ENCODE data around the gene TMEM121.

TMEM121 gene

GRCh38 chr14:105497671-105498429 lies 28.5 kb upstream of the TMEM121 start:
- DNase-seq (ENCODE audit: extremely low read depth in 1 of 2, low read depth in 1 of 2): no peak

GRCh38 chr14:105498430-105499255 lies 27.7 kb upstream of the TMEM121 start:
- no peak for DNase-seq (ENCODE audit: extremely low read depth in 1 of 2, low read depth in 1 of 2)

GRCh38 chr14:105499256-105500035 lies 26.9 kb upstream of the TMEM121 start:
- DNase-seq (ENCODE audit: extremely low read depth in 1 of 2, low read depth in 1 of 2): no peak

- no peak for DNase-seq (ENCODE audit: extremely low read depth in 1 of 2, low read depth in 1 of 2)
Measured at GRCh38 chr14:105500036-105500725, 26.2 kb upstream of the TMEM121 start.

- DNase-seq (ENCODE audit: extremely low read depth in 1 of 2, low read depth in 1 of 2): no peak
Measured at GRCh38 chr14:105500726-105501101, 25.7 kb upstream of the TMEM121 start.

GRCh38 chr14:105501504-105502291 lies 24.7 kb upstream of the TMEM121 start:
- no peak for DNase-seq (ENCODE audit: extremely low read depth in 1 of 2, low read depth in 1 of 2)

- no peak for DNase-seq (ENCODE audit: extremely low read depth in 1 of 2, low read depth in 1 of 2)
Measured at GRCh38 chr14:105502446-105503295, 23.7 kb upstream of the TMEM121 start.

- no peak for DNase-seq (ENCODE audit: extremely low read depth in 1 of 2, low read depth in 1 of 2)
Measured at GRCh38 chr14:105503296-105503640, 23.1 kb upstream of the TMEM121 start.

- no peak for DNase-seq (ENCODE audit: extremely low read depth in 1 of 2, low read depth in 1 of 2)
Measured at GRCh38 chr14:105503935-105504692, 22.3 kb upstream of the TMEM121 start.

- DNase-seq (ENCODE audit: extremely low read depth in 1 of 2, low read depth in 1 of 2): no peak
Measured at GRCh38 chr14:105505101-105505500, 21.3 kb upstream of the TMEM121 start.

- no peak for DNase-seq (ENCODE audit: extremely low read depth in 1 of 2, low read depth in 1 of 2)
Measured at GRCh38 chr14:105507247-105507646, 19.1 kb upstream of the TMEM121 start.

GRCh38 chr14:105508069-105508468 lies 18.3 kb upstream of the TMEM121 start:
- DNase-seq (ENCODE audit: extremely low read depth in 1 of 2, low read depth in 1 of 2): no peak

- no peak for DNase-seq (ENCODE audit: extremely low read depth in 1 of 2, low read depth in 1 of 2)
Measured at GRCh38 chr14:105508601-105509000, 17.8 kb upstream of the TMEM121 start.

- no peak for DNase-seq (ENCODE audit: extremely low read depth in 1 of 2, low read depth in 1 of 2)
Measured at GRCh38 chr14:105517096-105517495, 9.3 kb upstream of the TMEM121 start.

- DNase-seq (ENCODE audit: extremely low read depth in 1 of 2, low read depth in 1 of 2): no peak
Measured at GRCh38 chr14:105519946-105520698, 6.3 kb upstream of the TMEM121 start.

- no peak for DNase-seq (ENCODE audit: extremely low read depth in 1 of 2, low read depth in 1 of 2)
Measured at GRCh38 chr14:105525326-105525725, 1.1 kb upstream of the TMEM121 start.

- no peak for DNase-seq (ENCODE audit: extremely low read depth in 1 of 2, low read depth in 1 of 2)
Measured at GRCh38 chr14:105526776-105527380, 495 bp downstream of the TMEM121 start.

Data from stimulated activated CD8-positive, alpha-beta memory T cell treated with anti-CD3 and anti-CD28 coated beads, Interleukin-7, amount 100 ng/mL, for 48 hours (primary cell).